Measurements from ENCODE around the gene ROBO2.

DNA sequence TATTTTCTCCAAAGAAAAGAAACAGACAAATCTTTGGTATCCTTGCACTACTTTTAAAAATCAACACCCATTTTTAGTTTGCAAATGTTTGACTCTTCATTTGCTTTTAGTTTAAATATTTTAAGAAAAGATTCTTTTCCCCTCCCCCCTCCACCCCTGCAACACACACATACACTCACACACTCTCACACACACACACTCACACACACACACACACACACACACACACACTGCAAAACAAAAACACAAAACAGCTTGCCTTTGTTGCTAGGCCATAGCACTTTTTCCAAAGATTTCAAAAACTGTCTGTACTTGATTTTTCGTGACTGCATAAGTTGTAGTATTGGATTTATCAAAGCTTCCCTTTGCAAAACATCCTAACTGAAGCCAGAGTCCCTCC is 26.9 kb downstream of the ROBO2 start:
- no peak for TF ChIP-seq POLR2AphosphoS5 (IDR thresholded peaks at IDR 0.05)
- no peak for TF ChIP-seq POLR2A (IDR thresholded peaks at IDR 0.05)
- TF ChIP-seq, protein P1, sequence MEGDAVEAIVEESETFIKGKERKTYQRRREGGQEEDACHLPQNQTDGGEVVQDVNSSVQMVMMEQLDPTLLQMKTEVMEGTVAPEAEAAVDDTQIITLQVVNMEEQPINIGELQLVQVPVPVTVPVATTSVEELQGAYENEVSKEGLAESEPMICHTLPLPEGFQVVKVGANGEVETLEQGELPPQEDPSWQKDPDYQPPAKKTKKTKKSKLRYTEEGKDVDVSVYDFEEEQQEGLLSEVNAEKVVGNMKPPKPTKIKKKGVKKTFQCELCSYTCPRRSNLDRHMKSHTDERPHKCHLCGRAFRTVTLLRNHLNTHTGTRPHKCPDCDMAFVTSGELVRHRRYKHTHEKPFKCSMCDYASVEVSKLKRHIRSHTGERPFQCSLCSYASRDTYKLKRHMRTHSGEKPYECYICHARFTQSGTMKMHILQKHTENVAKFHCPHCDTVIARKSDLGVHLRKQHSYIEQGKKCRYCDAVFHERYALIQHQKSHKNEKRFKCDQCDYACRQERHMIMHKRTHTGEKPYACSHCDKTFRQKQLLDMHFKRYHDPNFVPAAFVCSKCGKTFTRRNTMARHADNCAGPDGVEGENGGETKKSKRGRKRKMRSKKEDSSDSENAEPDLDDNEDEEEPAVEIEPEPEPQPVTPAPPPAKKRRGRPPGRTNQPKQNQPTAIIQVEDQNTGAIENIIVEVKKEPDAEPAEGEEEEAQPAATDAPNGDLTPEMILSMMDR (IDR thresholded peaks at IDR 0.05 in 8 of 11, conservative IDR thresholded peaks at IDR 0.05 in 3 of 11), result no peak
